GM23248 (cell line): ENCODE data around the gene MRM2. TPM values are rescaled to one million over a fixed set of nuclear protein-coding genes. Genes with fewer than 3 reads are reported as not detected.
"Not testable (repeated sequence)": the region's sequence is repeated elsewhere in the genome, so short reads cannot be mapped to it uniquely, and the experiment has no call there.

ENCODE experiments used
- DNase-seq: peaks from one replicate; pipeline ENCODE4 v3.0.0-alpha.2; 2015
- H2AFZ ChIP-seq: fragments of 200-600 bp; sonication (generic); 2 replicates; pipeline ENCODE4 v1.6.1; 2016; ENCODE audit warnings: antibody characterized with exemption
- H3F3A ChIP-seq: fragments of 200-600 bp; sonication (generic); 2 replicates; pipeline ENCODE4 v1.6.1; 2016; ENCODE audit warnings: mild to moderate bottlenecking, antibody characterized with exemption, mixed run types; ENCODE audit not compliant: insufficient read depth
- H3K27ac ChIP-seq: fragments of 200-600 bp; sonication (generic); 2 replicates; pipeline ENCODE4 v1.5.1; 2016; ENCODE audit warnings: mild to moderate bottlenecking
- H3K27me3 ChIP-seq: fragments of 200-600 bp; sonication (generic); replicated peaks from 2 replicates; pipeline ENCODE4 v1.6.1; 2016; ENCODE audit warnings: mild to moderate bottlenecking; ENCODE audit not compliant: insufficient read depth
- H3K36me3 ChIP-seq: fragments of 200-600 bp; sonication (generic); 2 replicates; pipeline ENCODE4 v1.6.1; 2016; ENCODE audit warnings: low read depth, mild to moderate bottlenecking
- H3K4me1 ChIP-seq: fragments of 200-600 bp; sonication (generic); 2 replicates; pipeline ENCODE4 v1.6.1; 2016; ENCODE audit warnings: mild to moderate bottlenecking; ENCODE audit not compliant: insufficient read depth
- H3K4me2 ChIP-seq: fragments of 200-600 bp; sonication (generic); one replicate; pipeline ENCODE4 v1.6.1; 2016; ENCODE audit warnings: mild to moderate bottlenecking; ENCODE audit not compliant: unreplicated experiment
- H3K4me3 ChIP-seq: fragments of 200-600 bp; sonication (generic); 2 replicates; pipeline ENCODE4 v1.5.1; 2016; ENCODE audit warnings: mild to moderate bottlenecking
- H3K79me2 ChIP-seq: fragments of 200-600 bp; sonication (generic); 2 replicates; pipeline ENCODE4 v1.6.1; 2016; ENCODE audit warnings: mild to moderate bottlenecking; ENCODE audit not compliant: insufficient read depth
- H3K9ac ChIP-seq: fragments of 200-600 bp; sonication (generic); 2 replicates; pipeline ENCODE4 v1.6.1; 2016; ENCODE audit warnings: mild to moderate bottlenecking
- H3K9me2 ChIP-seq: fragments of 200-600 bp; sonication (generic); 2 replicates; pipeline ENCODE4 v1.6.1; 2016; ENCODE audit warnings: mixed run types, mild to moderate bottlenecking, moderate library complexity; ENCODE audit not compliant: insufficient read depth
- H3K9me3 ChIP-seq: fragments of 200-600 bp; sonication (generic); one replicate; pipeline ENCODE4 v1.6.1; 2017; ENCODE audit warnings: low read depth
- H4K20me1 ChIP-seq: fragments of 200-600 bp; sonication (generic); 2 replicates; pipeline ENCODE4 v1.6.0; 2016; ENCODE audit not compliant: insufficient read depth
- EZH2 ChIP-seq: fragments of 200-600 bp; sonication (generic); IDR thresholded peaks from 2 replicates; pipeline ENCODE4 v1.6.1; 2018; ENCODE audit warnings: antibody characterized with exemption, mild to moderate bottlenecking; ENCODE audit not compliant: insufficient read depth, poor library complexity, severe bottlenecking
- EZH2phosphoT487 ChIP-seq: fragments of 200-600 bp; sonication (generic); IDR thresholded peaks from 2 replicates; pipeline ENCODE4 v1.6.1; 2018; ENCODE audit warnings: antibody characterized with exemption, moderate library complexity, mild to moderate bottlenecking, low read depth; ENCODE audit not compliant: insufficient read depth
- WGBS, 2 experiments: methylation state at CpG; one replicate each; pipeline ENCODE4 v1.1.6; 2015 to 2017; ENCODE audit warnings: low lambda C conversion rate in 2 of 2, low coverage in 1 of 2; ENCODE audit errors: missing lambda C conversion rate in 2 of 2; 5-methylcytosine and 5-hydroxymethylcytosine counted together
- in situ Hi-C: fragments of 300-500 bp; cut with MboI; formaldehyde crosslinking; loops from 2 replicates; pipeline ENCODE4 v1.15.0; 2020
- polyA plus RNA-seq: library from polyadenylated mRNA; unstranded; fragments of >200 nt; fragmentation: Nextera tagmentation; extraction: Ambion mirVana; gene quantifications from 2 replicates; pipeline ENCODE4 v1.2.1, GENCODE V29; 2016
- total RNA-seq: library from RNA; depleted of rRNA; stranded (reverse); fragments of >200 nt; shearing (Covaris generic); gene quantifications from 2 replicates; pipeline ENCODE4 v1.2.3, GENCODE V29; 2014

Gene MRM2
- total and polyA plus RNA-seq, 2 experiments from 2014 or later: 20.8 to 42.2 TPM

DNA sequence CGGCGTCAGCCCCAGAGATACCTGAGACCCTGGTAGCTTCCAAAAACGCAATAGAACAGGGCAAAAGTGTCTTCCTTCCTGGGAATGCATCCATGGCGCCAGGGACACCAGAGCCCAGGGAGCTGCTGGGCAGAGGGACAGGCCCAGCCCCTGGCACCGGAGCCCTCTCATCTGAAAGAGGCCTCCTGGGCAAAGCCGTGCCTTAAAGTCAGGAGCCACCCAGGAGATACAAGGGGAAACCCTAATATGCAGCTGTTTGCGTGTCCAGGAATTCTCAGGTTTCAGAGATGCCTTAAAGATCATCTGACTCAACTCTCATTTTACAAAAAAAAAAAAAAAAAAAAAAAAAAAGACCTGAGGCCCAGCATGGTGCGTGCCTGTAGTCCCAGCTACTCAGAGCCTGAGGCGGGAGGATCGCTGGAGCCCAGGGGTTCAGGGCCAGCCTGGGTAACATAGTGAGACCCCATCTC lies 28.0 kb upstream of the MRM2 start:
- no peak overlapping the region for H3K9ac ChIP-seq
- WGBS, 2 experiments: 87 to 95% methylated on average over 10 of the region's 10 CpGs
- no peak for DNase-seq
- TF ChIP-seq EZH2phosphoT487 (no peak), EZH2 (no peak)
- in situ Hi-C loops: no loop called here
- no peak overlapping the region for H3K4me3 ChIP-seq
- no peak overlapping the region for H3K4me2 ChIP-seq
- no peak overlapping the region for H3K27ac ChIP-seq
- no peaks in the 10 kb centered on the region for H3K79me2 ChIP-seq
- no peaks in the 10 kb centered on the region for H3K9me2 ChIP-seq
- H2AFZ ChIP-seq: no peak overlapping the region
- H3F3A ChIP-seq: no peaks in the 10 kb centered on the region
- H3K36me3 ChIP-seq: no peaks in the 10 kb centered on the region
- no peaks in the 10 kb centered on the region for H4K20me1 ChIP-seq
- H3K27me3 ChIP-seq: no peaks in the 10 kb centered on the region
- peaks cover 6% of the 10 kb centered on the region for H3K4me1 ChIP-seq
- no peaks in the 10 kb centered on the region for H3K9me3 ChIP-seq

DNA sequence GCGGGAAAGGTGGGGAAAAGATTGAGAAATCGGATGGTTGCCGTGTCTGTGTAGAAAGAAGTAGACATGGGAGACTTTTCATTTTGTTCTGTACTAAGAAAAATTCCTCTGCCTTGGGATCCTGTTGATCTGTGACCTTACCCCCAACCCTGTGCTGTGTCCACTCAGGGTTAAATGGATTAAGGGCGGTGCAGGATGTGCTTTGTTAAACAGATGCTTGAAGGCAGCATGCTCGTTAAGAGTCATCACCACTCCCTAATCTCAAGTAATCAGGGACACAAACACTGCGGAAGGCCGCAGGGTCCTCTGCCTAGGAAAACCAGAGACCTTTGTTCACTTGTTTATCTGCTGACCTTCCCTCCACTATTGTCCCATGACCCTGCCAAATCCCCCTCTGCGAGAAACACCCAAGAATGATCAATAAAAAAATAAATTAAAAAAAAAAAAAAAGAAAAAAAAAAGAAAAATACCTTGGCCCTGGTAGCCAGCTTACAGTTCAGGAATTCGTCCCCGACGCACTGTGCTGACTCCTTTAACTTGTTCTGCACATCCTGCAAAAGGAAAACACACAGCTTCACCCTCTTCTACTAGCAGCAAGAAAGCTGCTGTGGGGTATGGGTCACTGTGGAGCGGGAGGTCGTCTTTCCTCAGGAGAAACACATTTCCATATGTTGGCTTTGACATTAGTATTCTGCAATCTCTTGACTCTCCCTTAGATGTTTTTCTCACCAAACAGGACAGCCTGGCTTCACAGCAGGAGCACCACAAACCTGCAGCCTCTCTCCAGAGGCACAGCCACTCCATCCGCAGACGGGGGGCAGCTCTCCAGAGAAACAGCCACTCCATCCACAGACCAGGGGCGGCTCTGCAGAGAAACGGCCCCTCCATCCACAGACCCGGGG lies 27.3 kb upstream of the MRM2 start:
- H3K9me2 ChIP-seq, H2AFZ ChIP-seq, H3K4me3 ChIP-seq, H3K9ac ChIP-seq, H3K36me3 ChIP-seq, in situ Hi-C loops, H3K27ac ChIP-seq, H3K9me3 ChIP-seq, H4K20me1 ChIP-seq, H3F3A ChIP-seq, H3K79me2 ChIP-seq, H3K4me2 ChIP-seq, H3K27me3 ChIP-seq, H3K4me1 ChIP-seq: not testable (repeated sequence)
- WGBS, 2 experiments: 54 to 69% methylated on average over 11 to 13 of the region's 18 CpGs
- peak; percentile 46 for DNase-seq

DNA sequence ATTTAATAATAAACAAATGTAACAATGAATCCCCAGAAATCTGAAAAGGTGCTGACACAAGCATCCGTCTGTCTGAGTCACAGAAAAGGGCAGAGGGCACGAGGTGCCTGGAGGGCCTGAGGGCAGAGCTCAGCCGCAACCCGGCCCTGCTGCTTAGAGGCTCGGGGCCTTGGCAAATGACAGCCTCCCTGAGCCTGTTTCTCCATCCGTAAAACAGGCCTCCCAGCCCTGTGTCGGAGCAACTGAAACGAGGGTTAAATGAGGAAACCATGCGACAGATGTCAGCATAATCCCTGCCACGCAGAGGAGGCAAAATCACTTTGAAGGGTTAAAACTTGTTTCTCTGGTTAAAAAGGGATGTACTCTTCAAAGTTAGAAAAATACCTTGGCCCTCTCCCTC lies 24.9 kb upstream of the MRM2 start:
- 55 to 58% methylated on average over 10 of the region's 10 CpGs for WGBS, 2 experiments
- H3F3A ChIP-seq: no peaks in the 10 kb centered on the region
- H3K9ac ChIP-seq: peak overlapping the region; percentile 10; the same call in 1 of the 2 replicates
- no peaks in the 10 kb centered on the region for H3K36me3 ChIP-seq
- no peak overlapping the region for H3K4me2 ChIP-seq
- H2AFZ ChIP-seq: no peak overlapping the region
- H3K4me1 ChIP-seq: peaks cover 6% of the 10 kb centered on the region
- DNase-seq: peak; percentile 64
- H3K4me3 ChIP-seq: no peak overlapping the region
- no peaks in the 10 kb centered on the region for H3K9me2 ChIP-seq
- in situ Hi-C loops: no loop called here
- no peak overlapping the region for H3K27ac ChIP-seq
- H3K27me3 ChIP-seq: no peaks in the 10 kb centered on the region
- TF ChIP-seq EZH2phosphoT487: no peak
- TF ChIP-seq EZH2: no peak
- no peaks in the 10 kb centered on the region for H4K20me1 ChIP-seq
- no peaks in the 10 kb centered on the region for H3K9me3 ChIP-seq
- H3K79me2 ChIP-seq: no peaks in the 10 kb centered on the region

DNA sequence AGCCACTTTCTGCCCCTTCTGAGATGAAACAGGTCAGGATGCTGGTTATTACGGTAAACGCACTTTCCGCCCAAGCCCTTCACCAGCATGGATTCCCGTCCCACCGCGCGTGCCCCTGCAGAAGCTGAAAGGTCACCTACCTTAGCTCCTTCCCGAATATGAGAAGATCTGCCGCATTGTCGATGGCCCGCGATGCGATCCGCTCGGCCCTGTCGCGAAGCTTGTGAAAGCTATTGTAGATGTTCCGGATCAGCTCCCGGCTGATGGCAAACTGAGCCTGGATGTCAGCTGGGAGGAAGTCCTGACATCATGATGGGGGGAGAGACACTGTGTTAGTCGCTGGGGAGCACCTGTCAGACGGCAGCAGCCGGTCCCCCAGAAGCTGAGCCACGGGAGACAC lies 22.2 kb upstream of the MRM2 start:
- no peaks in the 10 kb centered on the region for H3K9me3 ChIP-seq
- no peak overlapping the region for H3K4me3 ChIP-seq
- no peaks in the 10 kb centered on the region for H3K27me3 ChIP-seq
- H2AFZ ChIP-seq: no peak overlapping the region
- in situ Hi-C loops: no loop called here
- no peaks in the 10 kb centered on the region for H3F3A ChIP-seq
- 96 to 97% methylated on average over 23 of the region's 23 CpGs for WGBS, 2 experiments
- H3K4me2 ChIP-seq: no peak overlapping the region
- H3K4me1 ChIP-seq: peaks cover 6% of the 10 kb centered on the region
- no peak for TF ChIP-seq EZH2
- TF ChIP-seq EZH2phosphoT487: no peak
- H3K36me3 ChIP-seq: no peaks in the 10 kb centered on the region
- no peak overlapping the region for H3K9ac ChIP-seq
- no peaks in the 10 kb centered on the region for H4K20me1 ChIP-seq
- no peak for DNase-seq
- H3K79me2 ChIP-seq: no peaks in the 10 kb centered on the region
- H3K27ac ChIP-seq: no peak overlapping the region
- H3K9me2 ChIP-seq: no peaks in the 10 kb centered on the region
